GM12865 (cell line): Measurements from ENCODE around the gene SMIM1.

ENCODE experiments used
- DNase-seq: peaks from one replicate; pipeline ENCODE4 v3.0.0; 2010; ENCODE audit warnings: low read depth
- H3K4me3 ChIP-seq: 2 replicates; pipeline ENCODE4 v1.5.1; 2011; ENCODE audit warnings: mild to moderate bottlenecking, low read depth, low read length, control low read depth
- CTCF ChIP-seq: IDR thresholded peaks from 2 replicates; pipeline ENCODE4 v1.5.1; 2011; ENCODE audit warnings: low read length, control low read depth, low read depth, inconsistent platforms; ENCODE audit not compliant: insufficient read depth; ENCODE audit errors: missing control alignments

Gene SMIM1

GRCh38 chr1:3738943-3739342, 33.6 kb upstream of the SMIM1 start:
- DNase-seq, result no peak
- no peak for TF ChIP-seq CTCF
- H3K4me3 ChIP-seq, result no peak overlapping the region

- H3K4me3 ChIP-seq, result no peak overlapping the region
- TF ChIP-seq CTCF, result no peak
- no peak for DNase-seq
Measured at GRCh38 chr1:3740042-3740441, 32.5 kb upstream of the SMIM1 start.

GRCh38 chr1:3740752-3741151, 31.8 kb upstream of the SMIM1 start:
- no peak overlapping the region for H3K4me3 ChIP-seq
- TF ChIP-seq CTCF, result no peak
- DNase-seq, result no peak

GRCh38 chr1:3741566-3742438, 30.7 kb upstream of the SMIM1 start:
- H3K4me3 ChIP-seq, result no peak overlapping the region
- TF ChIP-seq CTCF, result no peak
- no peak for DNase-seq

- H3K4me3 ChIP-seq, result no peak overlapping the region
- no peak for DNase-seq
- TF ChIP-seq CTCF, result no peak
Measured at GRCh38 chr1:3742439-3743298, 29.9 kb upstream of the SMIM1 start.

GRCh38 chr1:3743421-3743820, 29.1 kb upstream of the SMIM1 start:
- no peak for TF ChIP-seq CTCF
- H3K4me3 ChIP-seq, result no peak overlapping the region
- no peak for DNase-seq
